HG02798 (cell line): ENCODE measurements around the gene MYO16.

ENCODE experiments used
- ATAC-seq: cut with Tn5 transposase; IDR thresholded peaks from one replicate; pipeline ENCODE4 v1.9.1; 2021; ENCODE audit warnings: mild to moderate bottlenecking; ENCODE audit not compliant: unreplicated experiment, poor library complexity

Gene MYO16

DNA sequence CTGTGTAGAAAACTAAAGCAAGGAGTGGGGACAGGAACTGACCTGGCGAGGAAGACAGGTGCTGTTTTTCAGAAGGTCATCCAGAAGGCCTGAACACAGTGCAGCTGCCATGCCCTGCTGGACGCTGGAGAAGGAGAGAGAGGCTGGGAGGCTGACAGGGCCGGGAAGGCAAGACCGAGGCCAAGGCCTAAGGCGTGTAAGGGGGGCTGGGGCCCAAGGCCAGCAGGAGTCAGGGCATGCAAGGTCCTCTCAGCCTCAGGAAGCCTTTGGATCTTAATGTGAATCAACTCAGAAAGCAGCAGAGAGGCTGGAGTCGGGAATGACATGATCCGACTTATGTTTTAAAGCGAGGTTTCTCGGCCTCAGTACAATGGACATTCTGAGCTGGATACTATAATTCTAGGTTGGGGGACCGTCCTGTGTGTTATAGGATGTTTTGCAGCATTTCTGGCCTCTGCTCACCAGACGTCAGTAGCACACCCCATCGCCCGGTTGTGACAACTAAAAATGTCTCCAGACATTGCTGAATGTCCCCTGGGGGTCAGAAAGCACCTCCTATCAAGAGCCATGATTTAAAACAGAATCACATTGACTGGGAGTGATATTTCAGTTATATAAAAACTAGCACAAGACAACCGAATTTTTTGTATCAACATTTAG, 530.4 kb downstream of the MYO16 start:
- ATAC-seq = no peak

DNA sequence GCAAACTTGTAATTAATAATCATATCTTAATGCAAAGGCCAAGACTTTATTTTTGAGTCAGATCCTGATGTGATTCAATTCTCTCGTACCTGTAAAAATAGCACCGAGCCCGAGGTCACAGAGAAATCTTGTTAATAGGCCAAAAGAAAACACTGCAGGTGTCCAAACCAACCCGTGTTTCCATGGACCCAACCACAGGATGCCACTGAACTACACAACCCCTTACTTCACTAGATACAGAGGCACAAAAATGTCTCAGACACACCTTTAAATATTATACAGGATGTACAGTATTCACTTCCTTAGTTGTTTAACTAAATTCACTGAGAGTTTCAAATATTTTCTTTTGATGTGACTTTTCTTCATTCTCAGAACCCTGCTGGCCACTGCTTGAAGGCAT, 530.9 kb downstream of the MYO16 start:
- ATAC-seq = no peak

DNA sequence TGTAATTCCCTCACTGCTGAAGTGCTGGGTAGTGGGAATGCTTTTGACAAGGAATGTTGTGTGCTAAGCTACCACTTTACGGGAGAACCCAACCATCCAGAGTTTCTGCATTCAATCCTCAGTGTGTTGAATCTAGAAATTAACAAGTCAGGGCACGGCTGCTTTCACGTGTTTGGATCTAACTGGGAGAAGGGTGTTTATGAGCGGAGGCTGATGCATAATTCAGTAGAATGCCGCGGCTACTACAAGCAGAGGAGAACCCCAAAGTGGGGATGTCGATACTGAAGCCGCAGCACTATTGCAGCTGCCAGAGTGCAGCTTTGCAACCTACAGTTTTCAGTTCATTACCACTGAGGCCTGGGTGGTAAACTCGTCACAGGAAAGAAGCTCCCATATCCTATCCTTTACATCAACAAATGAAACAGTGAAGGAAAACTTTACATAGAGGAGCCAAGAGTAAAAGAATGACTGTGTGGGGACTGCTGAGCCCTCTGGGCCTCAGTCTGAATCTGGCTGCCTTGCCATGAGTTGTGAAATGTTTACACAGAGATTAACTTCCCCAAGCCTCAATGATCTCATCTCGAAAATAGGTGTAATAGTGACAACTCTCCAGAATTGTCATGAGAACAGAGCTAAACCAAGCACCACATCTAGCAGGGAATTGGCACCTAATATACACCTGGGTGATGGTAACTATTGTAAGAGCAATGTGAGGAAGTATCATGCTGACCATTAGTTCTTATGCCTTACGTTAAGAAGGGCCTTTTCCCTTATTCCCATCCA, 531.7 kb downstream of the MYO16 start:
- ATAC-seq = peak; percentile 19

DNA sequence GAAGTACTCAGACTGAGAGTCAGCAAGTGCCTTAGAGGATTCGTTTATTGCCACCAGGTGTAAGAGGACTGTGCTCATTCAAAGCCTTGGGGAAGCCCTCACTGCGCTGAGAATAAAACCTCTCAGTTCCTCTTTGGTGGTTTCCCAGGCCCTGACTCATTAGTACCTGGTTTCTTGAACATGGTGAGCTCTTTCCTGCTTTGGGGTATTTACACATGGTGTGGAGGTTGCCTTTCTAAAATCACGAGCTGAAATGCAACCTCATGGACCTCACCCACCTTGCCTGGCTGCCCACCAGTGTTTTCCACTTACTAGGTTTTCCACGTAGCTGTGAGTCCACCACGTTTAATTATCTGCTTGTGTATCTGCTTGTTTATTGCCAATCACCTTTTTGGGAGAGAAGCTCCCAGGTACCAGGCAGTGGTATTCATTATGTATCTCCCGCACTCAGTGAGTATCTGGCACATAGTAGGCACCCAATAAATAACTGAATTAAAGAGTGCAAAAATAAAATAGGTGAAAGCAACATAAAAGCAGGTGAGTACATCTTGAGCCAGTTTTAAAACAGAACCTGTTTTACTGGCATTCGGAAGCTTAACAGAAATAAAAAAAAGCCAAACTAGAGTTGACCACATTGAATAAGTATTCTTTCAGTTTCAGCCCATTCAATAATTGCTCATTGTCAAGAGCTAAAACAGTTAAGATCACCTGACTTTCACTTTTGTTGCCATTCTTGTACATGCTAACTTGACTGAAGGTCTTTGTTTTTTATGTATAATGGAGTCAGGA, 533.0 kb downstream of the MYO16 start:
- ATAC-seq = peak; percentile 90

DNA sequence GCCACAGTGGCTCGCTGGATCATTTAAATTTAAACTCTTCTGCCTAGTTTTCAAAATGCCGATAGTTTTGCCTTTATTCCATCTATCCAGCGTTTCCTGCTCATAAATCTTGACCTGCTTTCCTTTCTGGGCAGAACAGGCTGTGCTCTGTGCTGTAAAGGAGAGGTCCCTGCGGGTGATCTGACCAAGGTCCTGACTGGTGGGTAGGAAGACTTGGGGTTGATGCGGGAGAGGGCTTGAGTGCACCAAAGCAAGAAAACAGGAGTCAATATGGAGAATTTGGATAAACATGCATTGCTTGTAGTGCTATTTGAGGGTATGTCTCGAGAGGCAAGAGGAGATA, 533.6 kb downstream of the MYO16 start:
- ATAC-seq = peak; percentile 16

DNA sequence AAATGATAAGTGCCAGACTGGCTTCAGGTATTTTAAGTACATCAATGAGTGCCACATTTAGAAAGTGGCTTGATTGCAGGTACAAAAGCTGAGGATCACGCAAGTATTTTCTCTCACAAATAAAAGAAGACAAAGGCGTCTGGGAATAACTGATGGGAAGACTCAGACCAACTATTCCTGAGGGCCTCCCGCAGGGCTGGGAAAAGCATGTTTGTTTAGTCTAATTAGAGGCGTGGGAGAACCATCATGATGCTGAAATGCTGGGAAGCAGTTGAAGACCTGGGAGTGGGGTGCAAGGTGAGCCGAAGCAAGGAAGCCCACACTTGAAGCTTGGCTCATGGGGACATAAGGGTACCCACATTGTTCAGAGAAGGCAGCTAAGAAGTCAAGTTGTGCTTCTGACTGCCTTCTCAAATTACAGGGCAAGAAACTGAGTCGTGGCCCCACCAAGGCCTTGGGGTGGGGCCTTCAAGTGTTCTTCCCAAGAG, 536.0 kb downstream of the MYO16 start:
- ATAC-seq = no peak

DNA sequence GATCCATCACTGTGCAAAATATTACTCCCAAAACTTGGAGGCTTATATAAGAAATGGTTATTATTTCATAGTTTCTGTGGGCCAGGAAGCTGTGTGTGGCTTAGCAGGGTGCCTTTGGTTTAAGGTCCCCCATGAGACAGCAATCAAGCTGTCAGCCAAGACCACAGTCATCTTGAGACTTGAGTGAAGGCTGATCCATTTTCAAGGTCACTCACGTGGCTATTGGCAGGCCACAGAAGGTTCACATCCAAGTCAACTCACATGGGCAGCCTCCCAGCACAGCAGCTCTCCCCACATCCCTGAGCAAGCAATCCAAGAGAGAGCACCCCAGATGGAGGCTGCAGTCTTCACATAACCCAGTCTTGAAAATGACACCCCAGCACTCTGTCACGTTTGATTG, 537.4 kb downstream of the MYO16 start:
- peak; percentile 20 for ATAC-seq

DNA sequence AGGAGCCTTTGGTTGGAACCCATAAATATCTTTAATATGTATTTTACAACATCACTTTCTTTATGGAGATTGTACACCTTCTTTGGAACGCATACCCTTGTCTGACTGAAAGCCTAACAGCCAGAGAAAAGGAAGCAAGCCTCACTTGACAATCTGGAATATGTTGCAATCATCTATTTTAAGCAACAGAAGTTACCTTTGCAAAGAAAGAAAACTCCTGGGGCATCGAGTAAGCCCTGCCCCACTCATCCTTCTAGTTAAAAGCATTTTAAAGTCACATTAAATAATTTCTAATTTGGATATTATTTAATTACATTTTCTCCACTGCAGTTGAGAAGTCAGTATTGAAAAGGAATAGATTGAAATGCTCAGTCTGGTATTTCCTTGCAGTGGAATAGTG, 542.7 kb downstream of the MYO16 start:
- ATAC-seq = no peak

DNA sequence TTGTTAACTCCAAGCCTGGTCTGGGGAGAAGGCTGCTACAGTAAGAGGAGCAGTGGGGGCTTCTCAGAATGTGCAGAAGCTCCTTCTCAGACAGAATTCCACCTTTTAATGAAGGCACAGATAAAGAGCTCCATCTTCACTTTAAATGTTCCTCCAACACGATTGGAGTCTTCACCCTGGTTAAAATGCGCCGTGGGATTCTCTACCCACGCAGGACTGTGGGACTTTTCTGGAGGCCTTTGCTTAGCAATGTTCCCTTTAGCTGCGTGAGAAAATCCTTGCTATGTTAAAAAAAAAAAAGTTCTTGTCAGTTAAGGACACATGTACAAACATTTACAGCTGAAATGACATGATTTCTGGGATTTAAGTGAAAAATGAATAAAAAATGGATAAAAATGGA, 546.3 kb downstream of the MYO16 start:
- ATAC-seq = no peak

DNA sequence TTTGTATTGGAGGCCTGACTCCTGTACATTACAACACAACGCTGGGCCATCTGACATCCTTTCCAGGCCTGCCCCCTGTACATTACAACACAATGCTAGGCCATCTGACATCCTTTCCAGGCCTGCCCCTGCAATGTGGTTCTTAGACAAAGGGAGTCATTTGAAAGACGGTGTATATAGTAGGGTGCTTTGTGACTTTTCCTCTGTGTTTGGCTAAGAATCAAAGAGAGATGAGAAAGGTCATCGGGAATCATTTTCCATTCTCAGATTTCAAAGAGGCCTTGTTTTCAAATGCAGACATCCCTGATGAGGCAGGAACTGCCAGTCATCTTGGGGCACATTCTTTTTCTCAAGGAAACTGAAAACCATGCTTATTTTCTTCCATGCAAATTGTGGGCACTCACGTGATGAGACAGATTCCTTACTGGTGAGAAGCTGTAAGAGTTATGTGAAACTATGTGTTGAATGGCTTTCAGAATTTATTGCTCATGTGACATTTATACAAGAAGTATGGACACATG, 551.6 kb downstream of the MYO16 start:
- ATAC-seq = no peak

DNA sequence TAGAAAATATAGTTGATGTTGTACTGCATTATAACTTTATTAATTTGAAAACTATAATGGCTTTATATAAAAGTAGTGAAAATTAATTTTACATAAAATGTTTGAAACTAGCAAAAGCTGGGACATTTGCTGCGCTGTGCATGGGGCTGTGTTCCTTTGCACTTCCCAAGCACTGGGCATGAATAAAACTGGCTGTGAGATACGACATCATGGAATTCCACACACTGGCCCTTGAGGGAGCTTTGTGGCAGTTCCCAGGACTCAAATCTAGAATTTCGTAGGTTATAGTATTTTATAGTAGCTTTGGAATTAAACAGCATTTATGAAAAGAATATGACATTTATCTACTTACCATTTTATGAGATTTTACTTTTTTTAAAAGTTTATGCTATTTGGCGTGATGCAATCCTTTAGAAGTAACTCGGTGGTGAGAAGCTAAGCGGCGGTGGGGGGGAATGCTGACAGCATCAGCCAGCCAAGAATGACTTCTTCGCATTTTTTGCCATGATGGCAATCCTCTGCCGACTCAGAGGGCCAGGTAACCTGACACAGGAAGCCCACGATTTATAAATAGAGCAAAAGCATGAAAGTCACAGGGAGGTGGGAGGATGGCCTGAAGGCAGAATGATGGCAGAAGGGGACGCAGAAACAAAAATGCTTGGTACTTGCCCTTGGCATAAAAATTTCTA, 553.5 kb downstream of the MYO16 start:
- no peak for ATAC-seq

DNA sequence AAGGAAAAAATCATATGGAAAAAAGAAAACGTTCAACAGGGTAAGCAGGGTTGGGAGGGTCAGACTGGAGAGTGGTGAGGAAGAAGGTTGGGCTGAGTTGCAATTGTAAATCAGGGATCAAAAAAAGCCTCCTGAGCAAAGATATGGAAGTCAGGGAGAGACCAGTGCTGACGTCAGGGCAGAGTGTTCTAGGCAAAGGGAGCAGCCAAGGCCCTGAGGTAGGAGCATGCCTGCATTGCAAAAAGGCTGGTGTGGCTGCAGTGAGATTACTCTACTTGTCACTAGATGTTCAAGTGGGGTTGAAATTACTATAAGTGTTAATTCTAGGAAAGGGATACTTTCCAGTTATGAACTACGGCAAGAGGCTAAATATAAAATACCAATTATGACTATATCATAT, 562.0 kb downstream of the MYO16 start:
- no peak for ATAC-seq

DNA sequence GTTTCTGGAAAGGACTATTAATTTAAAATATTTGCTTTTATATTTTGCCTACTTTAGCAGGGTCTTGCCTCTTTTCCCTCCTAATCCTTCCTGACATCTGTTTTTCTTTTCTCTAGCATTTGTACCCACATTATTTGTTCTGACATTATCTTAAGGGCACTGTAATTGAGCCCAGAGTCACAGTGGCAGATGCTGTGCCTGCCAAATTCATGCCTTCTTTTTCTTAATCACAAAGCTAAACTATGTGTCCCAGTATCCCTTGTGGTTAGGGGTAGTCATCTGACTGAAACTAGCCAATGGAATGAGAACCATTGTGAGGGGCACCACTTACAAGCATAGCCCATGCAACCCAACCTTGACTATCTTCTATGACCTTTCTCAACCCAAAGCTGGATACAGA, 562.9 kb downstream of the MYO16 start:
- no peak for ATAC-seq

DNA sequence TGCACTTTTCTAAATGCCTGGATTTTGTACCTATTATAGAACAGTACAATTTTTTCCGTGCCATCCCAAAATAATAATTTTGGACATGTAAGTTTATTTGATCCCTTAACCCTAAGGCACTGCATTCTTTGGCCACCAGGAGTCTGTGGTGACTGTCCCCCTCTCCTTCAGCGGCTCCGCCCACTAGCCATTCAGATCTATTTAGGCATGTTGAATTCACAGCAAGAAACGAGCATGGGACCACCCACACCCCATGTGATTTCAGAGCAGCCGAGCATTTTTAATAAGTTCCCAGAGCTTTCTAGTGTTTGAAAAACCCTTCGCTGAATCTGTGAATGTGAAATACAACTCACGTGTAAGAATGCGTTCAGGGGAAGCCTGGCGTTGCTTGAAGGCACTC, 567.5 kb downstream of the MYO16 start:
- ATAC-seq = no peak

DNA sequence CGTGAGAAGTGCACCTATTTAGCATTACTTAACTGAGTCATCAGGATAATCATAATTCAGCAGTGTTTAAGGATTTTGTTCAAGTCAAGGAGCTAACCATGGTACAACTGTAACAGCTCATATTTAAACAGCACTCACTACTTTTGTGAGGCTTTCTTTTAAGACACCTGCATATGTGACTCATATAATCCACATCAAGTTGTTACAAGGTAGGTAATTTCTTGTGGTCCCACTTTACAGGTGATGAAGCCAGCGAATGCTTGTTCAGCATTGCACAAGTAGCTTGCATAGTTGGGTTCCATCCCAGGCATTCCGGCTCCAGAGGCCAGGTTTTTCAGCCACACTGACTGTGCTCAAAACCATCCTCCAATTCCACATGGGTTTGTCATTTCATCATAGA, 569.2 kb downstream of the MYO16 start:
- no peak for ATAC-seq

DNA sequence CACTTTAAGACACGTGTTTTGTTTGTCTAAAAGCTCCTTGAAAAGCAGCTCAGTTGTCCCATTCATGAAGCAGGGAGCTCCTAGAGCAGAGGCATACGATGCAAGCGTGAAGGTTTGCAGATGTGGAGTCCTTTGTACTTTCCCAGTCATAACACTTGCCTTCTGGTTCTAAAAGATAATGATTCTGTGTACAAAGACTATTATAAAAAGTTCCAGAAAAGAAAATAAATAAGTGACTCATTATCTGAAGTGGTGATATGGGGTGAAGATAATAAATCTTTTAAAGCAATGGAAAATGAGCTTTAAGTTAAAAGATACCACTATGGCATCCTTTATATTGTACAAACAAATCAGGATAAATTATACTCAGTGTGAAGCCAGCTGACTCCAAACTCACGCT, 569.9 kb downstream of the MYO16 start:
- ATAC-seq = no peak

DNA sequence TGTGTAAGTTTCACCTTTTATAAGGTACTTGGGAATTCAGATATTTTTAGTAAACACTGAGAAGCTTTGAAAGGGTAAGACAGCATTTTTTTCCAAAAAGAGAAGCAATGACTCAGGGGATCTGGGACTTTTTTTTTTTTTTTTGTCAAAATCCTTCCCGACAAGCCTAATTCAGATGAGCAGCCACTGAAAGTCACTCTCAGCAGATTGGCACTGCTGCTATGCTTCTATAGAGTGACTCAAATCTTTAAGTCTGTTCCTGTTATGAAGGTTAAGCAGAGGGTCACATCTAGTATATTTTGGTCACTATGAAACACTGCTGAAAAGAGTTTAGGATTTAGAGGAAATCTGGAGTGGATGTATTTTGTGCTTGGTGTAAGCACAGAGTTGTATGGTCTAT, 571.1 kb downstream of the MYO16 start:
- no peak for ATAC-seq

DNA sequence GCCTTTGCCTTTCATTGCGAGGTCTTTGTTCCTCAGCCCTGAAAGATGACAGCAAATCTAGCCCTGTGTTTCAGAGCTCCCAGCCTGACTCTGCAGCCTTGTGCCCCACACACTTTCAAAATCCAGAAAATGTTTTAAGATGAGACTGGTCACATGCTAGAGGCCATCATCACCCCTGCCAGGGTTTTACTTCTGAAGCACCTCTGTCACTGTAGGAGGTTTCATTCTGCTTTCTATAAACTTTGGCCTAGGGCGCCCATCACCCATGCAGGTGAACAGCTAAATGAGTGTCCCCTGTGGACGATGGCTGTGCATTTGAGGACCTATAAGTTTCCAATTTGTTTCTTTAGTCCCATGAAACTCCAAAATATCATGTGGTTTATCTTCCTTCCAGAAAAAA, 574.2 kb downstream of the MYO16 start:
- ATAC-seq = no peak

DNA sequence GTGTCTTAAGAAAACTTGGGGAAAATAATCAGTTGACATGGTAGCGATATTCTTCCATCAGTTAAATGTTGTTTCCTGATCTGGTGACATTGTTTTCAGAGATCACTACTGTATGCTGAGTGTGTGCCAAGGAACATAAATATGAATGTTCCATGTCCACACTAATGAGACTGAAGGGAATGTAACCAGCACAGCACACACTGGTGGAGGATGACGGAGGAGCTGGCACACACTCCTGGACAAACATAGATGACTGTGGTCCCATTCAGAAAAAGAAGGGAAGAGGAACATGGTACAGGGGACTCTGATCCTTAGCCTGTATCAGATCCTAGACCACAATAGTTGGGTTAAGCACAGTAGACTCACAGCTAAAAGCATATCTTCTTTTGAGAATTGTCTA, 574.8 kb downstream of the MYO16 start:
- ATAC-seq = no peak

DNA sequence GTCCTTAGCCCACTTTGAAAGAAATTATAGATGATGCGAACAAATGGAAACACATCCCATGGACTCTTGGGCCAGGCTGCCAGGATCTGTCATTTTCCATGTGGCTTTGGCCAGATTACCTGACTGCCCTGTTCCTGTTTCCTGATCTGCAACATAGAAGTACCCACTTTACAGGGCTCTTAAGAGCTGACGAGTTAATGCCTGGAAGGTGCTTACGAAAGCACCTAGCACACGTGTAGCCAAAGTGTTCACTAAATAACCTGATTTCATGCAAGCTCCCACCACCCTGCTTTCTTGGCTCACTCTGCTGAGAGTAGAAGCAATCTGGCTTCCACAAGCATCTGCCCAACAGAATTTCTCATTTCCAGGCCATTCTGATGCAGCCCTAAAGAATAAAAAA, 575.2 kb downstream of the MYO16 start:
- no peak for ATAC-seq

DNA sequence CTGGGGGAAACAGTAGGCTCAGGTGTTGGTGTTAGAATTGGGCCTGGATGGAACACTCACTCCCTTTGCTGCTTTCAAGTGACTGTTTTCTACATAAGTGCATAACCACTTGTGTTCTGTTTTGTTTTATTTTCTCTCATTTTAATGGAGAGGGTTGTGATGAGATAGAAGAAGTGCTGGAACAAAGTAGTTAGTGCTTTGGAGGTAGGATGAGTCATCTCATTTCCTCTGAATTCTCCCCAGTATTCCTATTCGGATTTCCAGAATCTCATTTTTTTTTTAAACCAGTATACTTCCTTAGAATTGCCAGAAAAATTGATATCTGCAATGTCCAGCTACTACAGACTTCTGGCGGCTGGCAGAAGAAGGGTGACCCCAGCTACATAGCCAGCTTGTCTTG, 575.9 kb downstream of the MYO16 start:
- no peak for ATAC-seq
